Liver (tissue), 9 donors: ENCODE measurements around the gene ANTXR2. TPM values are rescaled to one million over a fixed set of nuclear protein-coding genes. Genes with fewer than 3 reads are reported as not detected.

Source experiments
- DNase-seq: peaks from one replicate; pipeline ENCODE4 v3.0.0-alpha.2; 2017; ENCODE audit warnings: low spot score
- H3K27ac ChIP-seq, 2 donors: one replicate each; pipeline ENCODE4 v1.7.0; 2013; ENCODE audit warnings: inconsistent platforms in 2 of 2, low read length in 2 of 2, control low read depth in 1 of 2, low read depth in 1 of 2, mild to moderate bottlenecking in 1 of 2
- H3K27me3 ChIP-seq, 4 donors: one replicate each; pipeline versions ENCODE4 v1.6.1 to v1.7.0; 2013; ENCODE audit warnings: low read length in 3 of 4, inconsistent platforms in 1 of 4, mild to moderate bottlenecking in 1 of 4, moderate library complexity in 1 of 4; ENCODE audit not compliant: control insufficient read depth in 4 of 4, insufficient read depth in 4 of 4
- H3K36me3 ChIP-seq, 4 donors: one replicate each; pipeline versions ENCODE4 v1.6.1 to v1.7.0; 2013; ENCODE audit warnings: low read length in 3 of 4, mild to moderate bottlenecking in 3 of 4, low read depth in 1 of 4, moderate library complexity in 1 of 4; ENCODE audit not compliant: control insufficient read depth in 4 of 4, insufficient read depth in 3 of 4
- H3K4me1 ChIP-seq, 4 donors: one replicate each; pipeline versions ENCODE4 v1.6.1 to v1.7.0; 2013; ENCODE audit warnings: low read length in 3 of 4, mild to moderate bottlenecking in 3 of 4, moderate library complexity in 1 of 4; ENCODE audit not compliant: control insufficient read depth in 4 of 4, insufficient read depth in 4 of 4
- H3K4me3 ChIP-seq, 3 donors: one replicate each; pipeline versions ENCODE4 v1.6.1 to v1.7.0; 2013; ENCODE audit warnings: low read length in 3 of 3, control low read depth in 1 of 3, low read depth in 1 of 3, mild to moderate bottlenecking in 1 of 3
- H3K9ac ChIP-seq, 2 donors: one replicate each; pipeline ENCODE4 v1.7.0; 2013; ENCODE audit warnings: low read length in 2 of 2, mild to moderate bottlenecking in 2 of 2, moderate library complexity in 2 of 2, control low read depth in 1 of 2, low read depth in 1 of 2
- H3K9me3 ChIP-seq, 4 donors: one replicate each; pipeline versions ENCODE4 v1.6.1 to v1.7.0; 2013; ENCODE audit warnings: low read length in 3 of 4; ENCODE audit not compliant: control insufficient read depth in 4 of 4
- EGR1 ChIP-seq, 2 donors: IDR thresholded peaks; 2 replicates each; pipeline ENCODE4 v1.6.1; 2016 to 2018; ENCODE audit warnings: antibody characterized with exemption in 2 of 2, low read depth in 2 of 2
- FOXA1 ChIP-seq: IDR thresholded peaks from 2 replicates; pipeline ENCODE4 v1.6.1; 2016; ENCODE audit warnings: antibody characterized with exemption
- FOXA2 ChIP-seq: IDR thresholded peaks from 2 replicates; pipeline ENCODE4 v1.6.1; 2016; ENCODE audit warnings: antibody characterized with exemption
- GABPA ChIP-seq, 2 donors: IDR thresholded peaks in 1 of 2; conservative IDR thresholded peaks in 1 of 2; 2 replicates each; pipeline ENCODE4 v1.6.1; 2016; ENCODE audit warnings: antibody characterized with exemption in 2 of 2, mild to moderate bottlenecking in 1 of 2, moderate library complexity in 1 of 2
- HNF4A ChIP-seq, 2 donors: conservative IDR thresholded peaks; 2 replicates each; pipeline ENCODE4 v1.6.1; 2016; ENCODE audit warnings: antibody characterized with exemption in 2 of 2, mild to moderate bottlenecking in 2 of 2
- HNF4G ChIP-seq: IDR thresholded peaks from 2 replicates; pipeline ENCODE4 v1.6.1; 2016; ENCODE audit warnings: antibody characterized with exemption
- JUND ChIP-seq, 2 donors: IDR thresholded peaks; 2 replicates each; pipeline ENCODE4 v1.6.1; 2016; ENCODE audit warnings: antibody characterized with exemption in 2 of 2
- NR2F2 ChIP-seq: IDR thresholded peaks from 2 replicates; pipeline ENCODE4 v1.6.1; 2016; ENCODE audit warnings: antibody characterized with exemption
- RAD21 ChIP-seq, 2 donors: IDR thresholded peaks; 2 replicates each; pipeline ENCODE4 v1.6.1; 2016; ENCODE audit warnings: antibody characterized with exemption in 2 of 2, mild to moderate bottlenecking in 2 of 2
- SP1 ChIP-seq: IDR thresholded peaks from 2 replicates; pipeline ENCODE4 v1.6.1; 2018; ENCODE audit warnings: antibody characterized with exemption, mild to moderate bottlenecking
- TAF1 ChIP-seq: conservative IDR thresholded peaks from 2 replicates; pipeline ENCODE4 v1.6.1; 2016; ENCODE audit warnings: antibody characterized with exemption, mild to moderate bottlenecking
- YY1 ChIP-seq: IDR thresholded peaks from 2 replicates; pipeline ENCODE4 v1.6.1; 2016; ENCODE audit warnings: antibody characterized with exemption, mild to moderate bottlenecking
- whole genome bisulfite sequencing: extraction: QIAGEN DNeasy Blood & Tissue Kit; methylation state at CpG from one replicate; pipeline ENCODE4 v1.1.7; 2013; 5-methylcytosine and 5-hydroxymethylcytosine counted together
- polyA plus RNA-seq, 2 donors: library from polyadenylated mRNA; stranded (reverse) in 1 of 2; unstranded in 1 of 2; fragments of 200-250 nt in 1 of 2; fragments of >200 nt in 1 of 2; fragmentation: Nextera tagmentation in 1 of 2; extraction: Ambion mirVana in 1 of 2; gene quantifications; one replicate each; pipeline versions ENCODE4 v1.2.1 to v1.2.3, GENCODE V29; 2013 to 2015
- total RNA-seq, 2 donors: library from RNA; depleted of rRNA; stranded (reverse); fragments of >200 nt; gene quantifications; one replicate each; pipeline ENCODE4 v1.2.3, GENCODE V29; 2014
- TF ChIP-seq, protein P1 (sequence below): IDR thresholded peaks from 2 replicates; pipeline ENCODE4 v1.6.1; 2016; ENCODE audit warnings: antibody characterized with exemption
- TF ChIP-seq, protein P2 (sequence below): IDR thresholded peaks from 2 replicates; pipeline ENCODE4 v1.6.1; 2016; ENCODE audit warnings: antibody characterized with exemption, mild to moderate bottlenecking
- TF ChIP-seq, protein P3 (sequence below): fragments of 150-350 bp; IDR thresholded peaks from 2 replicates; pipeline ENCODE4 v1.5.1; 2017; ENCODE audit warnings: improper control_type of control experiment, low read depth, low read length; ENCODE audit not compliant: missing input control
- TF ChIP-seq, protein P4 (sequence below): IDR thresholded peaks from 2 replicates; pipeline ENCODE4 v1.6.1; 2016; ENCODE audit warnings: antibody characterized with exemption
- donor health status: healthy.
- donor health status: healthy.
- donor health status: healthy.
- donor health status: healthy.
- donor health status: healthy.

Gene ANTXR2
- total and polyA plus RNA-seq, 4 donors = 16.1 to 30.5 (median 21.3) TPM

DNA sequence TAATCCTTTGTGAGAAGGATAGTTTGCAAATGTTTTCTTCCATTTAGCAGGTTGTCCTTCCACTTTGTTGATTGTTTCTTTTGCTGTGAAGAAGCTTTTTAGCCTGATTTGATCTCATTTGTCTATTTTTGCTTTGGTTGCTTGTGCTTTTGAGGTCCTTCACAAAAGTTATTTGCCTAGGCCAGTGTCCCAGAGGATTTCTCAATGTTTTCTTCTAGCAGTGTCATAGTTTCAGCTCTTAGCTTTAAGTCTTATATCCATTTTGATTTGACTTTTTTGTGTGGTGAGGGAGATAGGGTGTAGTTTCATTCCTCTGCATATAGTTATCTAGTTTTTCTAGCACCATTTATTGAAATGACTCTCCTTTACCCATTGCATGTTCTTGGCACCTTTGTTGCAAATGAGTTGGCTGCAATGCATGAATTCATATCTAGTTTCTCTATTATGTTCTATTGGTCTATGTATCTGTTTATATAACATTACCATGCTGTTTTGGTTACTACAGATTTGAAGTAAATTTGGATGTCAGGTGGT is 41.8 kb upstream of the ANTXR2 start:
- no peaks in the 10 kb centered on the region for H3K9me3 ChIP-seq
- H3K27me3 ChIP-seq = no peaks in the 10 kb centered on the region
- H3K27ac ChIP-seq = no peak overlapping the region
- H3K4me1 ChIP-seq = no peaks in the 10 kb centered on the region
- no peak for TF ChIP-seq FOXA2
- TF ChIP-seq, protein P1, sequence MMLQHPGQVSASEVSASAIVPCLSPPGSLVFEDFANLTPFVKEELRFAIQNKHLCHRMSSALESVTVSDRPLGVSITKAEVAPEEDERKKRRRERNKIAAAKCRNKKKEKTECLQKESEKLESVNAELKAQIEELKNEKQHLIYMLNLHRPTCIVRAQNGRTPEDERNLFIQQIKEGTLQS = no peak
- TF ChIP-seq, protein P2, sequence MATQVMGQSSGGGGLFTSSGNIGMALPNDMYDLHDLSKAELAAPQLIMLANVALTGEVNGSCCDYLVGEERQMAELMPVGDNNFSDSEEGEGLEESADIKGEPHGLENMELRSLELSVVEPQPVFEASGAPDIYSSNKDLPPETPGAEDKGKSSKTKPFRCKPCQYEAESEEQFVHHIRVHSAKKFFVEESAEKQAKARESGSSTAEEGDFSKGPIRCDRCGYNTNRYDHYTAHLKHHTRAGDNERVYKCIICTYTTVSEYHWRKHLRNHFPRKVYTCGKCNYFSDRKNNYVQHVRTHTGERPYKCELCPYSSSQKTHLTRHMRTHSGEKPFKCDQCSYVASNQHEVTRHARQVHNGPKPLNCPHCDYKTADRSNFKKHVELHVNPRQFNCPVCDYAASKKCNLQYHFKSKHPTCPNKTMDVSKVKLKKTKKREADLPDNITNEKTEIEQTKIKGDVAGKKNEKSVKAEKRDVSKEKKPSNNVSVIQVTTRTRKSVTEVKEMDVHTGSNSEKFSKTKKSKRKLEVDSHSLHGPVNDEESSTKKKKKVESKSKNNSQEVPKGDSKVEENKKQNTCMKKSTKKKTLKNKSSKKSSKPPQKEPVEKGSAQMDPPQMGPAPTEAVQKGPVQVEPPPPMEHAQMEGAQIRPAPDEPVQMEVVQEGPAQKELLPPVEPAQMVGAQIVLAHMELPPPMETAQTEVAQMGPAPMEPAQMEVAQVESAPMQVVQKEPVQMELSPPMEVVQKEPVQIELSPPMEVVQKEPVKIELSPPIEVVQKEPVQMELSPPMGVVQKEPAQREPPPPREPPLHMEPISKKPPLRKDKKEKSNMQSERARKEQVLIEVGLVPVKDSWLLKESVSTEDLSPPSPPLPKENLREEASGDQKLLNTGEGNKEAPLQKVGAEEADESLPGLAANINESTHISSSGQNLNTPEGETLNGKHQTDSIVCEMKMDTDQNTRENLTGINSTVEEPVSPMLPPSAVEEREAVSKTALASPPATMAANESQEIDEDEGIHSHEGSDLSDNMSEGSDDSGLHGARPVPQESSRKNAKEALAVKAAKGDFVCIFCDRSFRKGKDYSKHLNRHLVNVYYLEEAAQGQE = no peak
- no peak for TF ChIP-seq RAD21 (IDR thresholded peaks at IDR 0.05)
- no peak for TF ChIP-seq SP1
- no peak for TF ChIP-seq TAF1
- no peak for TF ChIP-seq GABPA (IDR thresholded peaks at IDR 0.05 in 1 of 2, conservative IDR thresholded peaks at IDR 0.05 in 1 of 2)
- TF ChIP-seq, protein P3, sequence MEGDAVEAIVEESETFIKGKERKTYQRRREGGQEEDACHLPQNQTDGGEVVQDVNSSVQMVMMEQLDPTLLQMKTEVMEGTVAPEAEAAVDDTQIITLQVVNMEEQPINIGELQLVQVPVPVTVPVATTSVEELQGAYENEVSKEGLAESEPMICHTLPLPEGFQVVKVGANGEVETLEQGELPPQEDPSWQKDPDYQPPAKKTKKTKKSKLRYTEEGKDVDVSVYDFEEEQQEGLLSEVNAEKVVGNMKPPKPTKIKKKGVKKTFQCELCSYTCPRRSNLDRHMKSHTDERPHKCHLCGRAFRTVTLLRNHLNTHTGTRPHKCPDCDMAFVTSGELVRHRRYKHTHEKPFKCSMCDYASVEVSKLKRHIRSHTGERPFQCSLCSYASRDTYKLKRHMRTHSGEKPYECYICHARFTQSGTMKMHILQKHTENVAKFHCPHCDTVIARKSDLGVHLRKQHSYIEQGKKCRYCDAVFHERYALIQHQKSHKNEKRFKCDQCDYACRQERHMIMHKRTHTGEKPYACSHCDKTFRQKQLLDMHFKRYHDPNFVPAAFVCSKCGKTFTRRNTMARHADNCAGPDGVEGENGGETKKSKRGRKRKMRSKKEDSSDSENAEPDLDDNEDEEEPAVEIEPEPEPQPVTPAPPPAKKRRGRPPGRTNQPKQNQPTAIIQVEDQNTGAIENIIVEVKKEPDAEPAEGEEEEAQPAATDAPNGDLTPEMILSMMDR = no peak
- no peak for TF ChIP-seq EGR1 (IDR thresholded peaks at IDR 0.05; ENCODE audit: low read depth in 2 of 2)
- TF ChIP-seq FOXA1 = no peak
- TF ChIP-seq JUND (IDR thresholded peaks at IDR 0.05) = no peak
- DNase-seq = no peak
- no peak overlapping the region for H3K4me3 ChIP-seq
- no peak overlapping the region for H3K9ac ChIP-seq
- H3K36me3 ChIP-seq = no peaks in the 10 kb centered on the region

DNA sequence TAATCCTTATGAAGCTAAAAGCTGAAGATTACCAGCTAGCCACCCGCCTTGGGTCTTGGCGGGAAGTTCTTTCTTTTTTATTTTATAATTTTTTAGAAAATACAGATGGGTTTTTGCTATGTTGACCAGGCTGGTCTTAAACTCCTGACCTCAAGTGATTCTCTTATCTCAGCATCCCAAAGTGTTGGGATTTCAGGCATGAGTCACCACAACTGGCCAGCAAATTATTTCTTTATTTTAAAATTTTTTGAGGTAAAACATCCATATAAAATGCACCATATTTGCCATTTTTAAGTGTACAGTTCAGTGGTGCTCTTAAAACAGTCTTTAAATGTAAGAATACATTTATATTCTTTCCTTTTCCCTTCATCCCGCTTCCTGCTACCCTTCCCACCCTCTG is 40.6 kb upstream of the ANTXR2 start:
- Histone ChIP-seq H3K4me3 (no peak overlapping the region), H3K27me3 (no peaks in the 10 kb centered on the region), H3K4me1 (no peaks in the 10 kb centered on the region), H3K9ac (no peak overlapping the region), H3K9me3 (no peaks in the 10 kb centered on the region), H3K36me3 (no peaks in the 10 kb centered on the region), H3K27ac (no peak overlapping the region)
- TF ChIP-seq YY1 = no peak
- DNase-seq = no peak
- 92% methylated on average over 3 of the region's 3 CpGs for WGBS

DNA sequence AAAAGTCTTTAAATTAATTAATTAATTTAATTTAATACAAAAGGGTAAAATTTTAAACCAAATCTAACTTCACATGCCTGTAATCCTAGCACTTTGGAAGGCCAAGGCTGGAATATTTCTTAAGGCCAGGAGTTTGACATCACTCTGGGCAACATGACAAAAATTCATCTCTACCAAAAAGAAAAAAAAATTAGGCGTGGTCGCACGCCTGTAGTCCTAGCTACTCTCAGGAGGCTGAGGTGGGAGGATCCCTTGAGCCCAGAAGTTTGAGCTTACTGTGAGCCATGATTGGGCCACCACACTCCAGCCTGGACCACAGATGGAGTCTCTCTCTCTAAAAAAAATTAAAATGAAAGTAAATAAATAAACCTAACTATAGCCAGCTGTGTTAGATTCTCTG is 39.2 kb upstream of the ANTXR2 start:
- Histone ChIP-seq H3K27me3 (no peaks in the 10 kb centered on the region), H3K9me3 (peaks cover 0 to 8% (median 0%) of the 10 kb centered on the region in 4 donors), H3K9ac (no peak overlapping the region), H3K4me3 (no peak overlapping the region), H3K27ac (no peak overlapping the region), H3K4me1 (no peaks in the 10 kb centered on the region), H3K36me3 (no peaks in the 10 kb centered on the region)
- TF ChIP-seq FOXA2 (no peak), HNF4A (conservative IDR thresholded peaks at IDR 0.05) (no peak), NR2F2 (no peak), FOXA1 (no peak), HNF4G (no peak)
- TF ChIP-seq, protein P3 = no peak
- TF ChIP-seq, protein P4, sequence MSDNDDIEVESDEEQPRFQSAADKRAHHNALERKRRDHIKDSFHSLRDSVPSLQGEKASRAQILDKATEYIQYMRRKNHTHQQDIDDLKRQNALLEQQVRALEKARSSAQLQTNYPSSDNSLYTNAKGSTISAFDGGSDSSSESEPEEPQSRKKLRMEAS = no peak
- DNase-seq = no peak
- WGBS = 92% methylated on average over 3 of the region's 3 CpGs
